Fibroblast of villous mesenchyme (primary cell): Measurements from ENCODE around the gene LGI4. TPM values are rescaled to one million over a fixed set of nuclear protein-coding genes. Genes with fewer than 3 reads are reported as not detected.

ENCODE experiments used
- DNase-seq: peaks from one replicate; pipeline ENCODE4 v3.0.0-alpha.2; 2010; ENCODE audit warnings: low read depth
- H3K4me3 ChIP-seq: 2 replicates; pipeline ENCODE4 v1.5.1; 2011; ENCODE audit warnings: low read depth, mild to moderate bottlenecking, low read length
- CTCF ChIP-seq: IDR thresholded peaks from 2 replicates; pipeline ENCODE4 v1.5.1; 2012; ENCODE audit warnings: low read depth, mild to moderate bottlenecking, low read length; ENCODE audit not compliant: insufficient read depth
- total RNA-seq: library from RNA; depleted of rRNA; stranded (reverse); fragments of >200 nt; gene quantifications from 2 replicates; pipeline ENCODE4 v1.2.3, GENCODE V29; 2012

Gene LGI4
- not detected in 2 replicates for total RNA-seq

GRCh38 chr19:35134601-35135242 lies at the start of gene LGI4:
LGI4 (minus strand) TSS chr19:35135059; CDS start chr19:35134680, 379 bp downstream.
- DNase-seq = no peak
- no peak for TF ChIP-seq CTCF
- H3K4me3 ChIP-seq = no peak within 1 kb of the TSS

- no peak overlapping the region for H3K4me3 ChIP-seq
- DNase-seq = no peak
- no peak for TF ChIP-seq CTCF
These were observed 49.4 kb upstream of the LGI4 start for GRCh38 chr19:35184267-35184666.

- no peak for TF ChIP-seq CTCF
- no peak for DNase-seq
These were observed 46.5 kb upstream of the LGI4 start for GRCh38 chr19:35181387-35181786.

GRCh38 chr19:35179830-35180229 lies 45.0 kb upstream of the LGI4 start:
- TF ChIP-seq CTCF = no peak
- no peak for DNase-seq
- no peak overlapping the region for H3K4me3 ChIP-seq

More at GRCh38 chr19:35181387-35181786, 46.5 kb upstream of the LGI4 start:
- H3K4me3 ChIP-seq = no peak overlapping the region

GRCh38 chr19:35178701-35179100 lies 43.8 kb upstream of the LGI4 start:
- H3K4me3 ChIP-seq = no peak overlapping the region
- peak; percentile 79 for DNase-seq
- no peak for TF ChIP-seq CTCF

GRCh38 chr19:35177377-35178274 lies 42.8 kb upstream of the LGI4 start:
- TF ChIP-seq CTCF = no peak
- H3K4me3 ChIP-seq = no peak overlapping the region
- no peak for DNase-seq
